Liver (tissue), 9 donors: ENCODE measurements around the gene TRAPPC2L. TPM values are rescaled to one million over a fixed set of nuclear protein-coding genes. Genes with fewer than 3 reads are reported as not detected.

ENCODE experiments used
- DNase-seq: peaks from one replicate; pipeline ENCODE4 v3.0.0-alpha.2; 2017; ENCODE audit warnings: low spot score
- H3K27ac ChIP-seq, 2 donors: one replicate each; pipeline ENCODE4 v1.7.0; 2013; ENCODE audit warnings: inconsistent platforms in 2 of 2, low read length in 2 of 2, control low read depth in 1 of 2, low read depth in 1 of 2, mild to moderate bottlenecking in 1 of 2
- H3K27me3 ChIP-seq, 4 donors: one replicate each; pipeline versions ENCODE4 v1.6.1 to v1.7.0; 2013; ENCODE audit warnings: low read length in 3 of 4, inconsistent platforms in 1 of 4, mild to moderate bottlenecking in 1 of 4, moderate library complexity in 1 of 4; ENCODE audit not compliant: control insufficient read depth in 4 of 4, insufficient read depth in 4 of 4
- H3K36me3 ChIP-seq, 4 donors: one replicate each; pipeline versions ENCODE4 v1.6.1 to v1.7.0; 2013; ENCODE audit warnings: low read length in 3 of 4, mild to moderate bottlenecking in 3 of 4, low read depth in 1 of 4, moderate library complexity in 1 of 4; ENCODE audit not compliant: control insufficient read depth in 4 of 4, insufficient read depth in 3 of 4
- H3K4me1 ChIP-seq, 4 donors: one replicate each; pipeline versions ENCODE4 v1.6.1 to v1.7.0; 2013; ENCODE audit warnings: low read length in 3 of 4, mild to moderate bottlenecking in 3 of 4, moderate library complexity in 1 of 4; ENCODE audit not compliant: control insufficient read depth in 4 of 4, insufficient read depth in 4 of 4
- H3K4me3 ChIP-seq, 3 donors: one replicate each; pipeline versions ENCODE4 v1.6.1 to v1.7.0; 2013; ENCODE audit warnings: low read length in 3 of 3, control low read depth in 1 of 3, low read depth in 1 of 3, mild to moderate bottlenecking in 1 of 3
- H3K9ac ChIP-seq, 2 donors: one replicate each; pipeline ENCODE4 v1.7.0; 2013; ENCODE audit warnings: low read length in 2 of 2, mild to moderate bottlenecking in 2 of 2, moderate library complexity in 2 of 2, control low read depth in 1 of 2, low read depth in 1 of 2
- H3K9me3 ChIP-seq, 4 donors: one replicate each; pipeline versions ENCODE4 v1.6.1 to v1.7.0; 2013; ENCODE audit warnings: low read length in 3 of 4; ENCODE audit not compliant: control insufficient read depth in 4 of 4
- ATF3 ChIP-seq: IDR thresholded peaks from 2 replicates; pipeline ENCODE4 v1.6.1; 2016; ENCODE audit warnings: antibody characterized with exemption
- CTCF ChIP-seq: fragments of 150-350 bp; IDR thresholded peaks from 2 replicates; pipeline ENCODE4 v1.5.1; 2017; ENCODE audit warnings: improper control_type of control experiment, low read depth, low read length; ENCODE audit not compliant: missing input control
- EGR1 ChIP-seq, 2 donors: IDR thresholded peaks; 2 replicates each; pipeline ENCODE4 v1.6.1; 2016 to 2018; ENCODE audit warnings: antibody characterized with exemption in 2 of 2, low read depth in 2 of 2
- FOXA1 ChIP-seq: IDR thresholded peaks from 2 replicates; pipeline ENCODE4 v1.6.1; 2016; ENCODE audit warnings: antibody characterized with exemption
- FOXA2 ChIP-seq: IDR thresholded peaks from 2 replicates; pipeline ENCODE4 v1.6.1; 2016; ENCODE audit warnings: antibody characterized with exemption
- GABPA ChIP-seq, 2 donors: IDR thresholded peaks in 1 of 2; conservative IDR thresholded peaks in 1 of 2; 2 replicates each; pipeline ENCODE4 v1.6.1; 2016; ENCODE audit warnings: antibody characterized with exemption in 2 of 2, mild to moderate bottlenecking in 1 of 2, moderate library complexity in 1 of 2
- HNF4A ChIP-seq, 2 donors: conservative IDR thresholded peaks; 2 replicates each; pipeline ENCODE4 v1.6.1; 2016; ENCODE audit warnings: antibody characterized with exemption in 2 of 2, mild to moderate bottlenecking in 2 of 2
- HNF4G ChIP-seq: IDR thresholded peaks from 2 replicates; pipeline ENCODE4 v1.6.1; 2016; ENCODE audit warnings: antibody characterized with exemption
- JUND ChIP-seq, 2 donors: IDR thresholded peaks; 2 replicates each; pipeline ENCODE4 v1.6.1; 2016; ENCODE audit warnings: antibody characterized with exemption in 2 of 2
- NR2F2 ChIP-seq: IDR thresholded peaks from 2 replicates; pipeline ENCODE4 v1.6.1; 2016; ENCODE audit warnings: antibody characterized with exemption
- RAD21 ChIP-seq, 2 donors: IDR thresholded peaks; 2 replicates each; pipeline ENCODE4 v1.6.1; 2016; ENCODE audit warnings: antibody characterized with exemption in 2 of 2, mild to moderate bottlenecking in 2 of 2
- RXRA ChIP-seq, 2 donors: IDR thresholded peaks; 2 replicates each; pipeline ENCODE4 v1.6.1; 2017 to 2018; ENCODE audit warnings: antibody characterized with exemption in 2 of 2, mild to moderate bottlenecking in 1 of 2
- SP1 ChIP-seq: IDR thresholded peaks from 2 replicates; pipeline ENCODE4 v1.6.1; 2018; ENCODE audit warnings: antibody characterized with exemption, mild to moderate bottlenecking
- TAF1 ChIP-seq: conservative IDR thresholded peaks from 2 replicates; pipeline ENCODE4 v1.6.1; 2016; ENCODE audit warnings: antibody characterized with exemption, mild to moderate bottlenecking
- YY1 ChIP-seq: IDR thresholded peaks from 2 replicates; pipeline ENCODE4 v1.6.1; 2016; ENCODE audit warnings: antibody characterized with exemption, mild to moderate bottlenecking
- ZBTB33 ChIP-seq: IDR thresholded peaks from 2 replicates; pipeline ENCODE4 v1.6.1; 2016; ENCODE audit warnings: antibody characterized with exemption
- WGBS: extraction: QIAGEN DNeasy Blood & Tissue Kit; methylation state at CpG from one replicate; pipeline ENCODE4 v1.1.7; 2013; 5-methylcytosine and 5-hydroxymethylcytosine counted together
- polyA plus RNA-seq, 2 donors: library from polyadenylated mRNA; stranded (reverse) in 1 of 2; unstranded in 1 of 2; fragments of 200-250 nt in 1 of 2; fragments of >200 nt in 1 of 2; fragmentation: Nextera tagmentation in 1 of 2; extraction: Ambion mirVana in 1 of 2; gene quantifications; one replicate each; pipeline versions ENCODE4 v1.2.1 to v1.2.3, GENCODE V29; 2013 to 2015
- total RNA-seq, 2 donors: library from RNA; depleted of rRNA; stranded (reverse); fragments of >200 nt; gene quantifications; one replicate each; pipeline ENCODE4 v1.2.3, GENCODE V29; 2014
- TF ChIP-seq, protein P1 (sequence below): IDR thresholded peaks from 2 replicates; pipeline ENCODE4 v1.6.1; 2016; ENCODE audit warnings: antibody characterized with exemption
- TF ChIP-seq, protein P2 (sequence below): IDR thresholded peaks from 2 replicates; pipeline ENCODE4 v1.6.1; 2016; ENCODE audit warnings: antibody characterized with exemption, mild to moderate bottlenecking
- donor health status: healthy.
- donor health status: healthy.
- donor health status: healthy.
- donor health status: healthy.
- donor health status: healthy.

TRAPPC2L gene
- total and polyA plus RNA-seq, 4 donors = 16.3 to 59.4 (median 22.2) TPM

DNA sequence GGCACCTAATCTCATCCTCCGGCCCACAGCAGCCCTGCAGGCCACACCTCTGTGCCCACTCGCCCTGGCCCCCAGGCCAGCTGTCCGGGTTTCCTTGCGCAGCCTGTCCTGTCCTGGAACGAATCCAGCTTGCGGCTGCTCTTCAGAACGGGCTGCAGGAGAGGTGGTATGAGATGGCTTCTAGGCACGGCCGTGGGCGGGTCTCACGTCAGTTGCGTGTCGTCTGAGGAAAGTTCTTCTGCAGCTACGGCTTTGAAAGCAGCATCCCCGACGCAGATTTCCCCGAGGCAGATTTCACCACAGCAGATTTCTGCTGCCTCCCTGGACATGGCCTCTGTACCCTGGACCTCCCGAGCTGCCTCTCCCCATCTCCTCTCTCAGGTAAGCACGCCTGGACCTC is 18.4 kb upstream of the TRAPPC2L start:
- WGBS = 96% methylated on average over 19 of the region's 19 CpGs
- DNase-seq = no peak
- no peak overlapping the region for H3K9ac ChIP-seq
- TF ChIP-seq, protein P1, sequence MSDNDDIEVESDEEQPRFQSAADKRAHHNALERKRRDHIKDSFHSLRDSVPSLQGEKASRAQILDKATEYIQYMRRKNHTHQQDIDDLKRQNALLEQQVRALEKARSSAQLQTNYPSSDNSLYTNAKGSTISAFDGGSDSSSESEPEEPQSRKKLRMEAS = no peak
- TF ChIP-seq ATF3 = no peak
- TF ChIP-seq RXRA (IDR thresholded peaks at IDR 0.05) = no peak
- TF ChIP-seq JUND (IDR thresholded peaks at IDR 0.05) = no peak
- TF ChIP-seq SP1 = no peak
- TF ChIP-seq FOXA1 = no peak
- TF ChIP-seq, protein P2, sequence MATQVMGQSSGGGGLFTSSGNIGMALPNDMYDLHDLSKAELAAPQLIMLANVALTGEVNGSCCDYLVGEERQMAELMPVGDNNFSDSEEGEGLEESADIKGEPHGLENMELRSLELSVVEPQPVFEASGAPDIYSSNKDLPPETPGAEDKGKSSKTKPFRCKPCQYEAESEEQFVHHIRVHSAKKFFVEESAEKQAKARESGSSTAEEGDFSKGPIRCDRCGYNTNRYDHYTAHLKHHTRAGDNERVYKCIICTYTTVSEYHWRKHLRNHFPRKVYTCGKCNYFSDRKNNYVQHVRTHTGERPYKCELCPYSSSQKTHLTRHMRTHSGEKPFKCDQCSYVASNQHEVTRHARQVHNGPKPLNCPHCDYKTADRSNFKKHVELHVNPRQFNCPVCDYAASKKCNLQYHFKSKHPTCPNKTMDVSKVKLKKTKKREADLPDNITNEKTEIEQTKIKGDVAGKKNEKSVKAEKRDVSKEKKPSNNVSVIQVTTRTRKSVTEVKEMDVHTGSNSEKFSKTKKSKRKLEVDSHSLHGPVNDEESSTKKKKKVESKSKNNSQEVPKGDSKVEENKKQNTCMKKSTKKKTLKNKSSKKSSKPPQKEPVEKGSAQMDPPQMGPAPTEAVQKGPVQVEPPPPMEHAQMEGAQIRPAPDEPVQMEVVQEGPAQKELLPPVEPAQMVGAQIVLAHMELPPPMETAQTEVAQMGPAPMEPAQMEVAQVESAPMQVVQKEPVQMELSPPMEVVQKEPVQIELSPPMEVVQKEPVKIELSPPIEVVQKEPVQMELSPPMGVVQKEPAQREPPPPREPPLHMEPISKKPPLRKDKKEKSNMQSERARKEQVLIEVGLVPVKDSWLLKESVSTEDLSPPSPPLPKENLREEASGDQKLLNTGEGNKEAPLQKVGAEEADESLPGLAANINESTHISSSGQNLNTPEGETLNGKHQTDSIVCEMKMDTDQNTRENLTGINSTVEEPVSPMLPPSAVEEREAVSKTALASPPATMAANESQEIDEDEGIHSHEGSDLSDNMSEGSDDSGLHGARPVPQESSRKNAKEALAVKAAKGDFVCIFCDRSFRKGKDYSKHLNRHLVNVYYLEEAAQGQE = no peak
- no peak for TF ChIP-seq ZBTB33
- TF ChIP-seq YY1 = no peak
- no peak for TF ChIP-seq FOXA2
- no peak for TF ChIP-seq CTCF
- no peak for TF ChIP-seq TAF1
- TF ChIP-seq NR2F2 = no peak
- TF ChIP-seq HNF4G = no peak
- no peak for TF ChIP-seq EGR1 (IDR thresholded peaks at IDR 0.05; ENCODE audit: low read depth in 2 of 2)
- TF ChIP-seq GABPA (IDR thresholded peaks at IDR 0.05 in 1 of 2, conservative IDR thresholded peaks at IDR 0.05 in 1 of 2) = no peak
- TF ChIP-seq HNF4A (conservative IDR thresholded peaks at IDR 0.05) = no peak
- TF ChIP-seq RAD21 (IDR thresholded peaks at IDR 0.05) = no peak
- H3K27ac ChIP-seq = no peak overlapping the region
- H3K36me3 ChIP-seq = peaks cover 0 to 33% (median 6%) of the 10 kb centered on the region in 4 donors
- no peaks in the 10 kb centered on the region for H3K27me3 ChIP-seq
- no peaks in the 10 kb centered on the region for H3K9me3 ChIP-seq
- H3K4me3 ChIP-seq = no peak overlapping the region
- no peaks in the 10 kb centered on the region for H3K4me1 ChIP-seq
